HepG2 (cell line): ENCODE measurements around the gene NDUFB6. TPM values are rescaled to one million over a fixed set of nuclear protein-coding genes. Genes with fewer than 3 reads are reported as not detected.

ENCODE experiments used
- EHMT2 ChIP-seq: fragments of 200-600 bp; sonication (generic); IDR thresholded peaks from 2 replicates; pipeline ENCODE4 v1.7.0; 2017; ENCODE audit warnings: antibody characterized with exemption, low read depth, low read length, borderline replicate concordance
- FOSL1 ChIP-seq: sonication (generic); formaldehyde crosslinking; IDR thresholded peaks from 2 replicates; pipeline ENCODE4 v1.9.0; 2021; ENCODE audit warnings: missing genetic modification reagents, borderline replicate concordance
- HIVEP1 ChIP-seq: sonication (generic); formaldehyde crosslinking; IDR thresholded peaks from 2 replicates; pipeline ENCODE4 v1.4.0; 2020; ENCODE audit warnings: mild to moderate bottlenecking, missing genetic modification reagents
- PHF21A ChIP-seq: sonication (generic); formaldehyde crosslinking; IDR thresholded peaks from 2 replicates; pipeline ENCODE4 v1.5.0; 2020; ENCODE audit warnings: mild to moderate bottlenecking, missing genetic modification reagents
- PHF8 ChIP-seq: sonication (generic); formaldehyde crosslinking; IDR thresholded peaks from 2 replicates; pipeline ENCODE4 v1.5.0; 2020; ENCODE audit warnings: missing genetic modification reagents
- RFXAP ChIP-seq: sonication (generic); formaldehyde crosslinking; IDR thresholded peaks from 2 replicates; pipeline ENCODE4 v1.4.0; 2020; ENCODE audit warnings: missing genetic modification reagents, borderline replicate concordance
- ZBTB7B ChIP-seq: sonication (generic); formaldehyde crosslinking; IDR thresholded peaks from 2 replicates; pipeline ENCODE4 v1.4.0; 2020; ENCODE audit warnings: missing genetic modification reagents
- ZFX ChIP-seq: sonication (generic); formaldehyde crosslinking; IDR thresholded peaks from 2 replicates; pipeline ENCODE4 v1.4.0; 2020; ENCODE audit warnings: mild to moderate bottlenecking, low read depth, missing genetic modification reagents, moderate library complexity
- ZNF101 ChIP-seq: sonication (generic); formaldehyde crosslinking; IDR thresholded peaks from 2 replicates; pipeline ENCODE4 v1.4.0; 2020; ENCODE audit warnings: mild to moderate bottlenecking, low read depth, missing genetic modification reagents, borderline replicate concordance
- ZNF317 ChIP-seq: sonication (generic); formaldehyde crosslinking; IDR thresholded peaks from 2 replicates; pipeline ENCODE4 v1.5.0; 2020; ENCODE audit warnings: mild to moderate bottlenecking, missing genetic modification reagents
- ZNF367 ChIP-seq: sonication (generic); formaldehyde crosslinking; IDR thresholded peaks from 2 replicates; pipeline ENCODE4 v1.4.0; 2020; ENCODE audit warnings: missing genetic modification reagents, borderline replicate concordance
- ZNF44 ChIP-seq: sonication (generic); formaldehyde crosslinking; IDR thresholded peaks from 2 replicates; pipeline ENCODE4 v1.5.1; 2020; ENCODE audit warnings: mild to moderate bottlenecking, missing genetic modification reagents
- ZNF446 ChIP-seq: sonication (generic); formaldehyde crosslinking; IDR thresholded peaks from 2 replicates; pipeline ENCODE4 v1.5.0; 2020; ENCODE audit warnings: mild to moderate bottlenecking, missing genetic modification reagents
- ZNF556 ChIP-seq: sonication (generic); formaldehyde crosslinking; IDR thresholded peaks from 2 replicates; pipeline ENCODE4 v1.4.0; 2020; ENCODE audit warnings: mild to moderate bottlenecking, missing genetic modification reagents, borderline replicate concordance
- ZNF570 ChIP-seq: sonication (generic); formaldehyde crosslinking; IDR thresholded peaks from 2 replicates; pipeline ENCODE4 v1.4.0; 2020; ENCODE audit warnings: mild to moderate bottlenecking, missing genetic modification reagents, borderline replicate concordance
- ZNF614 ChIP-seq: IDR thresholded peaks from 2 replicates; pipeline ENCODE4 v1.6.1; 2018; ENCODE audit warnings: missing biosample characterization, missing genetic modification reagents, inconsistent platforms, borderline replicate concordance
- ZNF615 ChIP-seq: sonication (generic); formaldehyde crosslinking; IDR thresholded peaks from 2 replicates; pipeline ENCODE4 v1.5.0; 2020; ENCODE audit warnings: mild to moderate bottlenecking, missing genetic modification reagents, borderline replicate concordance
- polyA plus RNA-seq, 8 experiments: library from polyadenylated mRNA; depleted of rRNA in 3 of 8; stranded (reverse) in 7 of 8; unstranded in 1 of 8; fragments of >200 nt; fragmentation: Illumina TruSeq in 4 of 8; extraction: Trizol in 4 of 8; gene quantifications; 2 replicates each; pipeline versions ENCODE4 v1.2.1 to v1.2.3, GENCODE V29; 2011 to 2016; ENCODE audit warnings: low read depth in 4 of 8, missing spikeins in 1 of 8, mixed read lengths in 1 of 8; ENCODE audit not compliant: insufficient read depth in 1 of 8
- total RNA-seq, 5 experiments: library from RNA; depleted of rRNA; stranded (reverse); fragments of >200 nt; fragmentation: Illumina TruSeq; extraction: Trizol; gene quantifications; 2 replicates each; pipeline ENCODE4 v1.2.3, GENCODE V29; 2016; ENCODE audit warnings: low read depth in 1 of 5
- TF ChIP-seq, protein P1 (sequence below): sonication (generic); formaldehyde crosslinking; IDR thresholded peaks from 2 replicates; pipeline ENCODE4 v1.4.0; 2020; ENCODE audit warnings: missing genetic modification reagents
- TF ChIP-seq, protein P2 (sequence below): sonication (generic); formaldehyde crosslinking; IDR thresholded peaks from 2 replicates; pipeline ENCODE4 v1.8.0; 2022; ENCODE audit warnings: missing genetic modification reagents, mild to moderate bottlenecking, moderate library complexity, borderline replicate concordance
- TF ChIP-seq, protein P3 (sequence below): conservative IDR thresholded peaks from 2 replicates; pipeline ENCODE4 v1.6.1; 2018; ENCODE audit warnings: missing genetic modification reagents
- TF ChIP-seq, protein P4 (sequence below): sonication (generic); formaldehyde crosslinking; IDR thresholded peaks from 2 replicates; pipeline ENCODE4 v1.4.0; 2020; ENCODE audit warnings: missing genetic modification reagents, low read depth, mild to moderate bottlenecking, borderline replicate concordance
- TF ChIP-seq, protein P5 (sequence below): sonication (generic); formaldehyde crosslinking; IDR thresholded peaks from 2 replicates; pipeline ENCODE4 v1.8.1; 2023; ENCODE audit warnings: mild to moderate bottlenecking, missing genetic modification reagents

Gene NDUFB6
- total and polyA plus RNA-seq, 2 of the 13 experiments (the other 11 are each of a cell fraction or from before 2014, with no cell fraction given): 31.2 to 81.9 TPM

DNA sequence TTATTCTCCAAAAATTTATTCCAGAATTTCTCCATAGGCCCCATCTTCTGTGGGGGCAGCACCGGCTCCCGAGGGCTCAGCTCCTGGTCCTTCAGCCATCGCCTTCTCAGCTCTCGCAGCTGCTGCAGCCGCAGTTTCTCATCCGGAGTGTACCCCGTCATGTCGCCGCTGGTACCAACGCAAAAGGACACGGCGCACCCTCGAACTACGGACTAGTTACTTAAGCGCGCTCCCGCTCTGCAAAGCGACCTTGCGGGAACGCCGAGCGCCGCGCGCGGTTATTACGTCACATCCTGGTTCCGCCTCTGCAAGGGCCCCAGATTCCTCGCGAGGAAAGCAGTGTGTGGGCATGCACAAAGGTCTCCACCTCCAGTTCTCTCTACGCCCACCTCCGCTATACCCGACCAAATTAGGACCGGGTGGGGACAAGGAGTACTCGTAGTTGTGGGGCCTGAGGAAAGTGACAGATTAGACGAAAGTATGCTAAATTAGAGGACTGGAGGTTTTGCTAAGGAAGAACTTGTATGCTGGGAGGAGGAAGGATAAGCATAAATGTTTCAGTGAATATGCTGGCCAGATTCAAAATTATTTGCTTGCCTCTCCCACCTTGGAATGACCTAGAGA lies at the start of gene NDUFB6 (continued):
- peak; percentile 67 for TF ChIP-seq ZBTB7B
- peak; percentile 50 for TF ChIP-seq HIVEP1 (CRISPR knock-in tag)
- no peak for TF ChIP-seq ZNF570
- TF ChIP-seq, protein P1, sequence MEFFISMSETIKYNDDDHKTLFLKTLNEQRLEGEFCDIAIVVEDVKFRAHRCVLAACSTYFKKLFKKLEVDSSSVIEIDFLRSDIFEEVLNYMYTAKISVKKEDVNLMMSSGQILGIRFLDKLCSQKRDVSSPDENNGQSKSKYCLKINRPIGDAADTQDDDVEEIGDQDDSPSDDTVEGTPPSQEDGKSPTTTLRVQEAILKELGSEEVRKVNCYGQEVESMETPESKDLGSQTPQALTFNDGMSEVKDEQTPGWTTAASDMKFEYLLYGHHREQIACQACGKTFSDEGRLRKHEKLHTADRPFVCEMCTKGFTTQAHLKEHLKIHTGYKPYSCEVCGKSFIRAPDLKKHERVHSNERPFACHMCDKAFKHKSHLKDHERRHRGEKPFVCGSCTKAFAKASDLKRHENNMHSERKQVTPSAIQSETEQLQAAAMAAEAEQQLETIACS (CRISPR knock-in tag): peak; percentile 99
- no peak for TF ChIP-seq FOSL1 (CRISPR knock-in tag)
- peak; percentile 56; the same call in 1 of the 2 replicates for TF ChIP-seq ZNF556
- TF ChIP-seq ZNF317 (CRISPR knock-in tag): no peak
- no peak for TF ChIP-seq EHMT2
- TF ChIP-seq, protein P2, sequence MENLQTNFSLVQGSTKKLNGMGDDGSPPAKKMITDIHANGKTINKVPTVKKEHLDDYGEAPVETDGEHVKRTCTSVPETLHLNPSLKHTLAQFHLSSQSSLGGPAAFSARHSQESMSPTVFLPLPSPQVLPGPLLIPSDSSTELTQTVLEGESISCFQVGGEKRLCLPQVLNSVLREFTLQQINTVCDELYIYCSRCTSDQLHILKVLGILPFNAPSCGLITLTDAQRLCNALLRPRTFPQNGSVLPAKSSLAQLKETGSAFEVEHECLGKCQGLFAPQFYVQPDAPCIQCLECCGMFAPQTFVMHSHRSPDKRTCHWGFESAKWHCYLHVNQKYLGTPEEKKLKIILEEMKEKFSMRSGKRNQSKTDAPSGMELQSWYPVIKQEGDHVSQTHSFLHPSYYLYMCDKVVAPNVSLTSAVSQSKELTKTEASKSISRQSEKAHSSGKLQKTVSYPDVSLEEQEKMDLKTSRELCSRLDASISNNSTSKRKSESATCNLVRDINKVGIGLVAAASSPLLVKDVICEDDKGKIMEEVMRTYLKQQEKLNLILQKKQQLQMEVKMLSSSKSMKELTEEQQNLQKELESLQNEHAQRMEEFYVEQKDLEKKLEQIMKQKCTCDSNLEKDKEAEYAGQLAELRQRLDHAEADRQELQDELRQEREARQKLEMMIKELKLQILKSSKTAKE (CRISPR knock-in tag): no peak
- TF ChIP-seq ZNF446 (CRISPR knock-in tag): peak; percentile 62; the same call in 1 of the 2 replicates
- TF ChIP-seq ZNF367 (CRISPR knock-in tag): no peak
- TF ChIP-seq PHF21A (CRISPR knock-in tag): peak; percentile 60; the same call in 1 of the 2 replicates
- peak; percentile 81 for TF ChIP-seq PHF8
- TF ChIP-seq, protein P3, sequence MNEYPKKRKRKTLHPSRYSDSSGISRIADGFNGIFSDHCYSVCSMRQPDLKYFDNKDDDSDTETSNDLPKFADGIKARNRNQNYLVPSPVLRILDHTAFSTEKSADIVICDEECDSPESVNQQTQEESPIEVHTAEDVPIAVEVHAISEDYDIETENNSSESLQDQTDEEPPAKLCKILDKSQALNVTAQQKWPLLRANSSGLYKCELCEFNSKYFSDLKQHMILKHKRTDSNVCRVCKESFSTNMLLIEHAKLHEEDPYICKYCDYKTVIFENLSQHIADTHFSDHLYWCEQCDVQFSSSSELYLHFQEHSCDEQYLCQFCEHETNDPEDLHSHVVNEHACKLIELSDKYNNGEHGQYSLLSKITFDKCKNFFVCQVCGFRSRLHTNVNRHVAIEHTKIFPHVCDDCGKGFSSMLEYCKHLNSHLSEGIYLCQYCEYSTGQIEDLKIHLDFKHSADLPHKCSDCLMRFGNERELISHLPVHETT (CRISPR knock-in tag): 0 out of 2 replicates have a peak, but pooled peaks have one; percentile 39
- TF ChIP-seq, protein P4, sequence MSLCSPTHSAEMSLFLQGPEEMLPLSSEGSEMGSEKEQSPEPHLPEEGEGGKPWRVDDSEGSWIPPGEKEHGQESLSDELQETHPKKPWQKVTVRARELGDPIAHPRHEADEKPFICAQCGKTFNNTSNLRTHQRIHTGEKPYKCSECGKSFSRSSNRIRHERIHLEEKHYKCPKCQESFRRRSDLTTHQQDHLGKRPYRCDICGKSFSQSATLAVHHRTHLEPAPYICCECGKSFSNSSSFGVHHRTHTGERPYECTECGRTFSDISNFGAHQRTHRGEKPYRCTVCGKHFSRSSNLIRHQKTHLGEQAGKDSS (CRISPR knock-in tag): peak; percentile 52; the same call in 1 of the 2 replicates
- TF ChIP-seq ZNF614 (CRISPR knock-in tag): peak; percentile 53; the same call in 1 of the 2 replicates
- no peak for TF ChIP-seq ZNF44 (CRISPR knock-in tag)
- TF ChIP-seq ZNF101 (CRISPR knock-in tag): no peak
- peak; percentile 85 for TF ChIP-seq ZFX (CRISPR knock-in tag)
- TF ChIP-seq, protein P5, sequence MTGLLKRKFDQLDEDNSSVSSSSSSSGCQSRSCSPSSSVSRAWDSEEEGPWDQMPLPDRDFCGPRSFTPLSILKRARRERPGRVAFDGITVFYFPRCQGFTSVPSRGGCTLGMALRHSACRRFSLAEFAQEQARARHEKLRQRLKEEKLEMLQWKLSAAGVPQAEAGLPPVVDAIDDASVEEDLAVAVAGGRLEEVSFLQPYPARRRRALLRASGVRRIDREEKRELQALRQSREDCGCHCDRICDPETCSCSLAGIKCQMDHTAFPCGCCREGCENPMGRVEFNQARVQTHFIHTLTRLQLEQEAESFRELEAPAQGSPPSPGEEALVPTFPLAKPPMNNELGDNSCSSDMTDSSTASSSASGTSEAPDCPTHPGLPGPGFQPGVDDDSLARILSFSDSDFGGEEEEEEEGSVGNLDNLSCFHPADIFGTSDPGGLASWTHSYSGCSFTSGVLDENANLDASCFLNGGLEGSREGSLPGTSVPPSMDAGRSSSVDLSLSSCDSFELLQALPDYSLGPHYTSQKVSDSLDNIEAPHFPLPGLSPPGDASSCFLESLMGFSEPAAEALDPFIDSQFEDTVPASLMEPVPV (CRISPR knock-in tag): peak; percentile 44; the same call in 1 of the 2 replicates
- no peak for TF ChIP-seq ZNF615 (CRISPR knock-in tag)
- 0 out of 2 replicates have a peak, but pooled peaks have one; percentile 51 for TF ChIP-seq RFXAP (CRISPR knock-in tag)
